GM19452 (cell line): ENCODE results near the gene ETV5.

Experiments used
- ATAC-seq: cut with Tn5 transposase; IDR thresholded peaks from one replicate; pipeline ENCODE4 v1.9.1; 2021; ENCODE audit not compliant: unreplicated experiment

Gene ETV5

DNA sequence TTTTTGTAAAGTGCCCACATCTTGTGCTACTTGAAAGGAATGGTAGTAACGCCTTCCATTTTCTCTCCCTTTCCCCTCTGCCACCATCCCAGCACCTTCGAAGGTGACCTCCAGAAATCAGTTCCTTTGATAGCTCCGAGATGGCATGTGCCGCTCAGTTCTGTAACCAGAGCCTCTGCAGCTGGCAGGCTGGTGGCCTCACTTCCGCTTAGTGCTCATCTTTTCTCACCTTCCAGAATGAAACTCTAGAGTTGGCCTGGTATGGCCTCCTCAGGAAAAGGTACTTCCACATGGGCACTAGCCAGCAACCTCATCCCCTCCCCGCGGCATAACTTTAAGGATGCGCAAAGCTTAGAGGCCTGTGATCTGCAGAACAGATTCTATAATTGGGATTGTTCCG lies 38.8 kb downstream of the ETV5 start:
- no peak for ATAC-seq

- ATAC-seq: no peak
Measured at GRCh38 chr3:186069199-186069598, 39.7 kb downstream of the ETV5 start.

DNA sequence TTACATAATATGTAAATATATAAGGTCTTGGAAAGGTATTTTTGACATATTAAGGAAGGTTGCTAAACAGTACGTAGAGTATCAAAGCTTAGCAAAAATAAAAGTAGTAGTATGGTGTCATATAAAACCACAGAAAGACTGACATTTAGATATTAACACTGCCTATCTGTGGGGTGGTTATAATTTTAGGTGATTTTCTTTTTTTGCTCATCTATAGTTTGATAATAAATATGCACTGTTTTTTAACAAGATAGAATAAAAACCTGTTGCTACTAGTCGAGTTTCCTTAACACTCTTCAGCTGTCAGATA lies 40.7 kb downstream of the ETV5 start:
- no peak for ATAC-seq

DNA sequence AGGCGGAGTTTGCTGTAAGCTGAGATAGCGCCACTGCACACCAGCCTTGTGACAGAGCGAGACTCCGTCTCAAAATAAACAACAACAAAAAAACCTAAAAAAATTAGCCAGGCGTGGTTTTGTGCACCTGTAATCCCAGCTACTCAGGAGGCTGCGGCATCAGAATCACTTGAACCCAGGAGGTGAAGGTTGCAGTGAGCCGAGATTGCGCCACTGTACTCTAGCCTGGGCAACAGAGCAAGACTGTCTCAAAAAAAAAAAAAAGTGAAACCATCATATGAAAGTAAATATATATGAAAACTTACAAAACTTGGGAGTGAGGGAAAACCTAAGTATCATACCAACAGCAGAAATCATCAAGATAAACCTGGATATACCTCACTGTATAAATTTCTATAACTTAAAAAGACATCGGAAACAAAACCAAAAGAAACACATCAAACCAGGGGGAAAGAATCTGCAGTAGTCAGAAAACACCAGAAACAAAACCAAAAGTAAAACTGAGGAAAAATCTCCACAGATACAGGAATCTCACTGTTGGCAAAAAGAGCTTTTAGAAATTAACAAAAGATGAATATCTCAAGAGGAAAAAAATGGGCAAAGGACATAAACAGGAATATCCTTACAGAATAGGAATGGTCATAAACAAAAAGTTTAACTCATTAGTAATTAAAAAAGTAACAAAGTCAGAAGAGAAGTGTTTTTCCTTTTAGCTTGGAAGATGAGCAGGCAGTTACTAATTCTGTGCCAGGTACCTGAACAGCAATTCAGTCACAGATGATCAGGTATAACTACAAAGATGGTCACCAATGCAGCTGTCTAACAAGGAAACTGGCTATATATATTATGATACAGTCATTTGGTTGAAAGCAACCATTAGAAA lies 41.3 kb downstream of the ETV5 start:
- ATAC-seq: no peak

DNA sequence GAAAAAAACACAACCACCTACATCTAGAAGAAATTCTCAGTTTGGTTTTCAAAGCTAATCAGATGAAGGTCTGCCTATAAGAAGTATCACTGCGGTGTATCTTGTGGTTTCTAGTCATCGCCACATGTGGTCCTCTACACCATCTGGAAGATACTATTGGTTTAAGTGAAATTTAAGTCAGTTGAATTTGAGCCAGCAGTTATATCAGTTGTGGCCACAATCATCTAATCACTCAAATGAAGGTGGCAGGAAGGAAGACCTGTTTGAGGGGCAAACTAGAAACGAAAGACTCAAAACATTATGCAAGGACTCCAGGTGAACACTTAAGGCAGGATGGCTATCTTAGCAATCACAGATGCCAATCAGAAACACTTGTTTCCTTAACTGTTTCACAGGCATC lies 48.7 kb downstream of the ETV5 start:
- peak; percentile 84 for ATAC-seq

- no peak for ATAC-seq
Measured at GRCh38 chr3:186059192-186059591, 49.7 kb downstream of the ETV5 start.

GRCh38 chr3:186058225-186058624 lies 50.7 kb downstream of the ETV5 start:
- ATAC-seq: no peak

GRCh38 chr3:186057594-186057993 lies 51.3 kb downstream of the ETV5 start:
- no peak for ATAC-seq

- no peak for ATAC-seq
Measured at GRCh38 chr3:186054792-186055352, 54.0 kb downstream of the ETV5 start.

GRCh38 chr3:186053954-186054791 lies 54.7 kb downstream of the ETV5 start:
- ATAC-seq: no peak

DNA sequence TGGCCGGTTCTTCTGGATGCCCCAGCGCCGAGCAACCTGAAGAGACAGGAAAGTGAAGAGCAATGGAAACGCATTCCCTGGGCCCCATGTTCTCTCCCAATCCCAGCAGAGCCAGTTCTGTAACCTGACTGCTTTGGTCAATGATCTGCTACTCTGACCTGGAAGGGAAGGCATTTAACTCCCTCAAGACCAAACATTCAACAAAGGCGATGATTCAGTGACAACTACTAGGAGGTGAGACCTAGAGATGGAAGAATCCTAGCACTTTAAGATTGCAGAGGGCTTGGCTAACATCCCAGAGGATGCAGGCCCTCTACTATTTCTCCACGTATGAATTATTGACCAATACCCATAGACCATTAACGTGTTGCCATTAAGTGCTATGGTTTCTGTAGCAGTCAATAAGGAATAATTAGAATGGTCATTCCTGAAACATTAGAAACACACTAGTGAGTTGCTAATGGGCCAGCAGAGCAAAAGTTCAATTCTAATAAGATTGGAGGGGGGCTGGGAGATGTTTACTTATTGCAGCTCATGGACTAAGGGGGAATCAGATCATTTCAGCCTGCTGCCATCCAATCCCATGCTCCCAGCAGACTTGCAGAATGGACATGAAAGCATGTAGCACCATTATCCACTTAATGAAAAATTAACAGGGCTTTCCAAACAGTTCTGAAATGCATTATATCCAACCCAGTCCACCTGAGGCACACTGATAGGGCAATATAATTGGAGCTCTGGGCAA lies 56.6 kb downstream of the ETV5 start:
- no peak for ATAC-seq

GRCh38 chr3:186049001-186049400 lies 59.9 kb downstream of the ETV5 start:
- ATAC-seq: no peak

GRCh38 chr3:186048119-186048518 lies 60.8 kb downstream of the ETV5 start:
- no peak for ATAC-seq

- no peak for ATAC-seq
Measured at GRCh38 chr3:186046838-186047237, 62.1 kb downstream of the ETV5 start.

GRCh38 chr3:186044968-186045367 lies 63.9 kb downstream of the ETV5 start:
- no peak for ATAC-seq

DNA sequence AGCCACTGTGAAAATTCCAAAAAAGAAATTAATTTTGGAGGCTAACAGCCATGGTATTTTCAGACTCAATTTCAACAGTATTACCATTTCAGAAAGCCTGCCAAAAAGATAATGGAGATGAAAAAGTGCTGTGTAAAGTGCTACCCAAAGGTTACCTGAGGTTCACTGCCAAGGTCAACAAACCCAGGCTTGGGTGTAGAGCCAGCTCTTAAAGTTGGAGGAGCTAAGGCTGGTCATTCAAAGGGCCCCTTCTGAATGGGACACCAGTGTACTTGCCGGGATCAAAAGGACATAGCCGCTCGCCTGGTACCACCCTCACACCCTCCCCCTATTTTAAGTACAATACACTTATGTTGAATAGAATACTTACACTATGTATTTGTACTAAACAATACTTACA lies 64.5 kb downstream of the ETV5 start:
- no peak for ATAC-seq

GRCh38 chr3:186042521-186043202 lies 66.2 kb downstream of the ETV5 start:
- no peak for ATAC-seq

DNA sequence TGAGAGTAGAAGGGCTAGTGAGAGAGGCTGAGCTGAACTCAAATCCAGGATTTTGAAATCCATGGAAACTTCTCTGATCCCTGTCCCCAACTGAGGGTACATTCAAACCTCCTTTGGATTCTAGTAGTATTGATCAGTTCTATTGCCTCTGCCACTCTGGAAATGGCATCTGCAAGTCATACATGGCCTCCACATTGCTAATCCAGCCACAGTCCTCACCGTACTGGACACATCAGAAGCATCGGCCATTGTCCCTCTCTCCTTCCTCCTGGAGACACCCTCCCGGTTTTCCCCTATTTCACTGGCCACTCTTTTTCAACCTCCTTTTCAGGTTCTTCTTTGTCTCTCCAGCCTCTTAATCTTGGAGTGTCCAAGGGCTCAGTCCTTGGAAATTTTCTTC lies 66.9 kb downstream of the ETV5 start:
- ATAC-seq: no peak

DNA sequence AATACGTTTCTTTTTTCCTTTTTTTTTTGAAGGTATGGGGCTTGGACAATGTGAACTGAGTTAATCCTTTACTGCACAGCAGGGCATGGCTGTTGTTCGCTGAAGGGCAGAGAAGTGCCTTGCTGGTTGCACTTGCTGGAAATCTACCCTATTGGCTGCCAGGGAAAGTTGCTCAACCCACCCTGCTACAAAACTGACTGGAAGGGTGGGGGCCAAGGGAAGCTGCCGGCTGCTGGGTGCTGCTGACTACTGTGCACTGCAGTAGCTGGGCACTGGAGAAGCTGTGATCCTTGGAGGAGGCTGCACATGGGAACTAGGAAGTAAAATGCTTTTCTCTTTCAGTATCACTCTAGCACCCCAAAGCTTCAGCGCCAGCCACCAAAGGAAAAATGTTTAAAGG lies 70.5 kb downstream of the ETV5 start:
- ATAC-seq: no peak

GRCh38 chr3:186035277-186035676 lies 73.6 kb downstream of the ETV5 start:
- ATAC-seq: no peak

DNA sequence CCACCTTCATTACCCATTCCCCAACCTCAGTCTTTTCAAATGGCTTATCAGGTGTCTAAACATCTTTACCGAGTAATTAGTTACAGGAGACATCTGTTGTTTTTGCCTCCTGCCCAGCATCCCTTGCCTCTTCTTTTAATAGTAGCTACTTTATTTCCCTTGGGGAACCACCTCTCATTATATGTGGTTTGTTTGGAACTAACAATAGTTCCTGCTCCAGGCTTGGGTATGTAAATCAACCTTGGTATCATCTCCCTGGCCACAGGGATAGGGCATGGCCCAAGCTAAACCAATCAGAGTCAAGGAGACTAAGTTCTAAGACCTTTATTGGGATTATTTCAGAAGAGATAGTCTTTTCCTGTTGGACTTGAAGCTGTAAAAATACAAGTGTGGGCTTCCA lies 76.6 kb downstream of the ETV5 start:
- ATAC-seq: no peak
